Measurements from ENCODE around the gene ARID1B. TPM values are rescaled to one million over a fixed set of nuclear protein-coding genes. Genes with fewer than 3 reads are reported as not detected.
A peak's percentile ranks its signal among the peaks of the same experiment; 100 is the strongest.

Gene ARID1B
- total RNA-seq, 2 donors from 2014 or later: 74.0 to 110 TPM

GRCh38 chr6:156773476-156773875 is 3.7 kb upstream of the ARID1B start:
- H3K27ac Mint-ChIP-seq: no peak overlapping the region
- no peaks in the 10 kb centered on the region for H3K27me3 ChIP-seq (ENCODE audit: control insufficient read depth, insufficient read depth, low read length, poor library complexity, severe bottlenecking)
- H3K27ac ChIP-seq (ENCODE audit: low read depth, low read length): no peak overlapping the region
- peaks cover 4% of the 10 kb centered on the region for H3K4me1 ChIP-seq (ENCODE audit: control insufficient read depth, insufficient read depth, low read length)
- no peaks in the 10 kb centered on the region for H3K36me3 Mint-ChIP-seq (ENCODE audit: low read depth)
- no peaks in the 10 kb centered on the region for H3K9me3 ChIP-seq (ENCODE audit: control insufficient read depth, low read length)
- H3K36me3 ChIP-seq (ENCODE audit: control insufficient read depth, insufficient read depth, low read length): no peaks in the 10 kb centered on the region
- no peak overlapping the region for H3K4me3 Mint-ChIP-seq
- 65% methylated on average over 5 of the region's 5 CpGs; no CpG with 5 or more reads in 1 of the 2 experiments for WGBS, 2 experiments (ENCODE audit: insufficient coverage in 1 of 2, insufficient read length in 1 of 2)
- H3K9me3 Mint-ChIP-seq: no peaks in the 10 kb centered on the region
- no peak overlapping the region for H3K9ac ChIP-seq (ENCODE audit: extremely low read depth, low read length, poor library complexity, severe bottlenecking)
- H3K4me3 ChIP-seq (ENCODE audit: low read length): no peak overlapping the region
- TF ChIP-seq, protein P1, sequence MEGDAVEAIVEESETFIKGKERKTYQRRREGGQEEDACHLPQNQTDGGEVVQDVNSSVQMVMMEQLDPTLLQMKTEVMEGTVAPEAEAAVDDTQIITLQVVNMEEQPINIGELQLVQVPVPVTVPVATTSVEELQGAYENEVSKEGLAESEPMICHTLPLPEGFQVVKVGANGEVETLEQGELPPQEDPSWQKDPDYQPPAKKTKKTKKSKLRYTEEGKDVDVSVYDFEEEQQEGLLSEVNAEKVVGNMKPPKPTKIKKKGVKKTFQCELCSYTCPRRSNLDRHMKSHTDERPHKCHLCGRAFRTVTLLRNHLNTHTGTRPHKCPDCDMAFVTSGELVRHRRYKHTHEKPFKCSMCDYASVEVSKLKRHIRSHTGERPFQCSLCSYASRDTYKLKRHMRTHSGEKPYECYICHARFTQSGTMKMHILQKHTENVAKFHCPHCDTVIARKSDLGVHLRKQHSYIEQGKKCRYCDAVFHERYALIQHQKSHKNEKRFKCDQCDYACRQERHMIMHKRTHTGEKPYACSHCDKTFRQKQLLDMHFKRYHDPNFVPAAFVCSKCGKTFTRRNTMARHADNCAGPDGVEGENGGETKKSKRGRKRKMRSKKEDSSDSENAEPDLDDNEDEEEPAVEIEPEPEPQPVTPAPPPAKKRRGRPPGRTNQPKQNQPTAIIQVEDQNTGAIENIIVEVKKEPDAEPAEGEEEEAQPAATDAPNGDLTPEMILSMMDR (conservative IDR thresholded peaks at IDR 0.05): no peak
- no peaks in the 10 kb centered on the region for H3K27me3 Mint-ChIP-seq (ENCODE audit: insufficient read depth)
- peaks cover 51% of the 10 kb centered on the region for H3K4me1 Mint-ChIP-seq
- DNase-seq: peak; percentile 60

DNA sequence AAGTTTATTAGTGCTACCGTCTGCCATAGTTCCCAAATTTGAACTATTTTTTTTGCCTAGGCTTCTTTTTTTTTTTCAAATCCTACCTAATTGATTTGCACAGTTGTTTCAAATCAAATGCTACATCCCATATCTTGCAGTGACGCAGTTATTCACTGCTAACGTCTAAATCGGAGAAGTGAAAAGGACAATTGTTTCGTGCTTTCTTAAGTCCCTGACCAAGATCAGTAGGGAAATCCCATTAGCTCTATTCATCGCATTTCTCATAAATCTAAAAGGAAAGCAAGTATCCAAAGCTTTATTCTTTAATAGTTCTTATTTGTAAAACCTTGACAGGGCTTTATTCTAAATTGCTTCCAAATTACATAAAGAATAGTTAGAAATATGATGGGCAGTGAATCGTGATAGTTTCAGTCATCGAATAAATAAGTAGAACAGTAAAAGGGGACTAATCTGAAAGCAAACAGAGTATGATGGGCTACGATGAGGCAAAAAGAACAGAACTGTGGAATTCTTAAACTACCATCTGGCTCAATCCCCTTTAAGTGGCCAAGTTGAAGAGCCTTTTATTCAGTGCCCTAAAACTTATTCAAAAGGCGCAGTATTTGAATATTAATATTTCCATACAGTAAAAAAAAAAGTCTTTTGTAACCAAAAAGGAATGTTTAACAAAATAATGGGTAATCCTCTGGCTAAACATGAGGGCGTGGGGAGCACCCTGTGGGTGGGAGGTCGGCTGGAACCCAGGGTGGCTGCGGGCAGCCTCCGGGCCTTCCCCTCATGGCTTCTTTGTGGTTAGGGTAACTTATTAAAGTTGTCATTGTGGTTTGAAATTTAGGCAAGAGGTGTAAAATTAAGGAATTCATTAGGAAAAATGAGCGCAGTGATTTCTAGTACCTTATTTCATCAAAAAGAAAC is 3.0 kb upstream of the ARID1B start:
- Mint-ChIP-seq H3K4me3 (peak overlapping the region; percentile 24), H3K36me3 (ENCODE audit: low read depth) (no peaks in the 10 kb centered on the region), H3K27ac (peak overlapping the region; percentile 83), H3K4me1 (peaks cover 51% of the 10 kb centered on the region), H3K9me3 (no peaks in the 10 kb centered on the region), H3K27me3 (ENCODE audit: insufficient read depth) (no peaks in the 10 kb centered on the region)
- Histone ChIP-seq H3K27me3 (ENCODE audit: control insufficient read depth, insufficient read depth, low read length, poor library complexity, severe bottlenecking) (no peaks in the 10 kb centered on the region), H3K9me3 (ENCODE audit: control insufficient read depth, low read length) (no peaks in the 10 kb centered on the region), H3K36me3 (ENCODE audit: control insufficient read depth, insufficient read depth, low read length) (no peaks in the 10 kb centered on the region), H3K4me3 (ENCODE audit: low read length) (peak overlapping the region; percentile 32), H3K9ac (ENCODE audit: extremely low read depth, low read length, poor library complexity, severe bottlenecking) (no peak overlapping the region), H3K27ac (ENCODE audit: low read depth, low read length) (peak overlapping the region; percentile 25), H3K4me1 (ENCODE audit: control insufficient read depth, insufficient read depth, low read length) (peaks cover 4% of the 10 kb centered on the region)
- WGBS, 2 experiments (ENCODE audit: insufficient coverage in 1 of 2, insufficient read length in 1 of 2): 62 to 91% methylated on average over 8 to 14 of the region's 15 CpGs
- TF ChIP-seq, protein P1 (conservative IDR thresholded peaks at IDR 0.05): no peak
- no peak for DNase-seq

- Mint-ChIP-seq H3K4me3 (peak overlapping the region; percentile 24), H3K27ac (peak overlapping the region; percentile 83), H3K9me3 (no peaks in the 10 kb centered on the region), H3K36me3 (ENCODE audit: low read depth) (no peaks in the 10 kb centered on the region), H3K4me1 (peaks cover 51% of the 10 kb centered on the region), H3K27me3 (ENCODE audit: insufficient read depth) (no peaks in the 10 kb centered on the region)
- Histone ChIP-seq H3K36me3 (ENCODE audit: control insufficient read depth, insufficient read depth, low read length) (no peaks in the 10 kb centered on the region), H3K9ac (ENCODE audit: extremely low read depth, low read length, poor library complexity, severe bottlenecking) (no peak overlapping the region), H3K27me3 (ENCODE audit: control insufficient read depth, insufficient read depth, low read length, poor library complexity, severe bottlenecking) (no peaks in the 10 kb centered on the region), H3K4me3 (ENCODE audit: low read length) (peak overlapping the region; percentile 32), H3K4me1 (ENCODE audit: control insufficient read depth, insufficient read depth, low read length) (peaks cover 4% of the 10 kb centered on the region), H3K27ac (ENCODE audit: low read depth, low read length) (peak overlapping the region; percentile 25), H3K9me3 (ENCODE audit: control insufficient read depth, low read length) (no peaks in the 10 kb centered on the region)
- 30 to 44% methylated on average over 5 of the region's 5 CpGs for WGBS, 2 experiments (ENCODE audit: insufficient coverage in 1 of 2, insufficient read length in 1 of 2)
- DNase-seq: peak; percentile 58
- TF ChIP-seq, protein P1 (conservative IDR thresholded peaks at IDR 0.05): peak; percentile 23
These were observed 2.2 kb upstream of the ARID1B start for GRCh38 chr6:156774863-156775405.

All from endodermal cell (in vitro differentiated cells).